Neural cell (in vitro differentiated cells): ENCODE measurements around the gene NUF2. TPM values are rescaled to one million over a fixed set of nuclear protein-coding genes. Genes with fewer than 3 reads are reported as not detected.
"Not testable (repeated sequence)": the region's sequence is repeated elsewhere in the genome, so short reads cannot be mapped to it uniquely, and the experiment has no call there.

ENCODE experiments used
- H2AFZ ChIP-seq: fragments of 200-600, 300-800 bp; sonication (generic), shearing (Covaris generic); 2 replicates; pipeline ENCODE4 v1.6.0; 2014; ENCODE audit warnings: low read depth, mild to moderate bottlenecking, antibody characterized with exemption, low read length, moderate library complexity
- H3F3A ChIP-seq: fragments of 200-600 bp; shearing (Covaris generic); 2 replicates; pipeline ENCODE4 v1.6.1; 2016; ENCODE audit warnings: mild to moderate bottlenecking, moderate library complexity, mixed read lengths, antibody characterized with exemption, low read length; ENCODE audit not compliant: insufficient read depth, poor library complexity, severe bottlenecking
- H3K27ac ChIP-seq: fragments of 200-600, 300-800 bp; sonication (generic), shearing (Covaris generic); 2 replicates; pipeline ENCODE4 v1.5.1; 2014; ENCODE audit warnings: mild to moderate bottlenecking, low read length, moderate library complexity
- H3K27me3 ChIP-seq: fragments of 300-800, 200-600 bp; sonication (generic), shearing (Covaris generic); 2 replicates; pipeline ENCODE4 v1.6.0; 2014; ENCODE audit warnings: mild to moderate bottlenecking, low read depth, low read length, moderate library complexity; ENCODE audit not compliant: insufficient read depth
- H3K36me3 ChIP-seq: fragments of 300-800, 200-600 bp; sonication (generic), shearing (Covaris generic); 2 replicates; pipeline ENCODE4 v1.5.1; 2014; ENCODE audit warnings: mild to moderate bottlenecking, antibody characterized with exemption, low read length, moderate library complexity; ENCODE audit not compliant: insufficient read depth
- H3K4me2 ChIP-seq: fragments of 300-800, 200-600 bp; sonication (generic), shearing (Covaris generic); 2 replicates; pipeline ENCODE4 v1.6.0; 2014; ENCODE audit warnings: mild to moderate bottlenecking, low read length
- H3K4me3 ChIP-seq: fragments of 300-800, 200-600 bp; sonication (generic), shearing (Covaris generic); 2 replicates; pipeline ENCODE4 v1.5.1; 2014; ENCODE audit warnings: mild to moderate bottlenecking, low read length, moderate library complexity
- H3K79me2 ChIP-seq: fragments of 200-600 bp; shearing (Covaris generic); replicated peaks from 2 replicates; pipeline ENCODE4 v1.6.0; 2014; ENCODE audit warnings: mild to moderate bottlenecking, low read length, moderate library complexity; ENCODE audit not compliant: insufficient read depth
- H3K9ac ChIP-seq: fragments of 300-800, 200-600 bp; sonication (generic), shearing (Covaris generic); 2 replicates; pipeline ENCODE4 v1.6.1; 2016; ENCODE audit warnings: mild to moderate bottlenecking, low read length, mixed read lengths
- H3K9me2 ChIP-seq: fragments of 200-600 bp; shearing (Covaris generic); 2 replicates; pipeline ENCODE4 v1.6.1; 2016; ENCODE audit warnings: mild to moderate bottlenecking, low read length, mixed read lengths; ENCODE audit not compliant: insufficient read depth
- H3K9me3 ChIP-seq: fragments of 200-600, 300-800 bp; sonication (generic), shearing (Covaris generic); 2 replicates; pipeline ENCODE4 v1.6.1; 2016; ENCODE audit warnings: mild to moderate bottlenecking, mixed run types, low read length, moderate library complexity, mixed read lengths
- H4K20me1 ChIP-seq: fragments of 200-600 bp; shearing (Covaris generic); 2 replicates; pipeline ENCODE4 v1.6.1; 2016; ENCODE audit warnings: mild to moderate bottlenecking, mixed run types; ENCODE audit not compliant: insufficient read depth
- EP300 ChIP-seq: fragments of 450-650 bp; conservative IDR thresholded peaks from 2 replicates; pipeline ENCODE4 v1.6.1; 2014; ENCODE audit warnings: antibody characterized with exemption, mild to moderate bottlenecking, moderate library complexity; ENCODE audit not compliant: poor library complexity, severe bottlenecking
- EZH2 ChIP-seq: fragments of 200-600, 300-800 bp; shearing (Covaris generic), sonication (generic); IDR thresholded peaks from 2 replicates; pipeline ENCODE4 v1.6.1; 2014; ENCODE audit warnings: antibody characterized with exemption, low read length, borderline replicate concordance, mild to moderate bottlenecking; ENCODE audit not compliant: insufficient read depth, poor library complexity, severe bottlenecking
- MXI1 ChIP-seq: fragments of 450-650 bp; conservative IDR thresholded peaks from 2 replicates; pipeline ENCODE4 v1.6.1; 2014; ENCODE audit warnings: antibody characterized with exemption, mild to moderate bottlenecking; ENCODE audit not compliant: poor library complexity, severe bottlenecking
- RAD21 ChIP-seq: fragments of 450-650 bp; conservative IDR thresholded peaks from 2 replicates; pipeline ENCODE4 v1.6.1; 2014; ENCODE audit warnings: antibody characterized with exemption, mild to moderate bottlenecking, moderate library complexity
- REST ChIP-seq: IDR thresholded peaks from 2 replicates; pipeline ENCODE4 v1.6.1; 2012; ENCODE audit warnings: borderline replicate concordance
- SMC3 ChIP-seq: fragments of 450-650 bp; conservative IDR thresholded peaks from 2 replicates; pipeline ENCODE4 v1.6.1; 2014; ENCODE audit warnings: antibody characterized with exemption, mild to moderate bottlenecking, moderate library complexity; ENCODE audit not compliant: poor library complexity
- polyA plus RNA-seq: library from polyadenylated mRNA; depleted of rRNA; stranded (reverse); fragments of >200 nt; gene quantifications from 2 replicates; pipeline ENCODE4 v1.2.3, GENCODE V29; 2014

The NUF2 gene
- polyA plus RNA-seq, 1 donor from 2014 or later: 2.8 TPM

DNA sequence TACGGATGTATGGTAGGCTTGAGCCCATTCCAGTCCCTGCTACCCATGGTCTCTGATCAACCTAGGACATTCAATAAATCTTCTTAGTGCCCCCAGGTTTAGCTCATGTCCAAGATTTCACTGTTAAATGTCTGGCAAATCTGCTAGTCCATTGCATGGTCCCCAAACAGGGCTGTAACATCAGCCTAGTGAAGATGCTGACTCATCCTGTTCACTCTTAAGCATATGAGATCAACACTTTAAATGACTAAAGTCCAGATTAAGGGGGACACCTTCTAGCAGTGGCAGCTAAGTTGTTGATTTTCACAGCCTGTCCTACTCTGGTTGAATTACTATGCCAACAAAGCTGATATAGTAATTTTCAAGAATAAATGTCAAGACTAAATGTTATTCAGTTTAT, 46.5 kb upstream of the NUF2 start:
- no peak overlapping the region for H3K4me2 ChIP-seq
- H3K27ac ChIP-seq: no peak overlapping the region
- TF ChIP-seq MXI1 (no peak), EZH2 (no peak), EP300 (no peak)
- H3K79me2 ChIP-seq: no peaks in the 10 kb centered on the region
- no peak overlapping the region for H3K9ac ChIP-seq
- H3K4me3 ChIP-seq: no peak overlapping the region
- no peak overlapping the region for H2AFZ ChIP-seq
- no peaks in the 10 kb centered on the region for H4K20me1 ChIP-seq
- H3K27me3 ChIP-seq: no peaks in the 10 kb centered on the region
- H3K36me3 ChIP-seq: no peaks in the 10 kb centered on the region
- H3F3A ChIP-seq: no peaks in the 10 kb centered on the region
- no peaks in the 10 kb centered on the region for H3K9me3 ChIP-seq
- no peaks in the 10 kb centered on the region for H3K9me2 ChIP-seq

DNA sequence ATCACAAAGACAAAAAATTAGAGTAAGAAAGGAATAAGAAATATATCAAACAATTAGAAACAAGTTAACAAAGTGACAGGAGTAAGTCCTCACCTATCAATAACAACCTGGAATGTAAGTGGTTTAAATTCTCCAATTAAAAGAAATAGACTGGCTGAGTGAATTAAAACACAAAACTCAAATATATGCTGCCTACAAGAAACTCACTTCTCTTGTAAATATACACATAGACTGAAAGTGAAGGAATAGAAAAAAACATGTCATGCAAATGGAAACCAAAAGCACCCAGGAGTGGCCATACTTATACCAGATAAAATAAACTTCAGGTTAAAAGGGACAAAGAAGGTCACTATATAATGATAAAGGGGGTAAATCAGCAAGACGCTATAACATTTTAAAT, 43.2 kb upstream of the NUF2 start:
- H3K4me3 ChIP-seq: no peak overlapping the region
- H3K9ac ChIP-seq: no peak overlapping the region
- TF ChIP-seq SMC3: no peak
- no peak for TF ChIP-seq RAD21
- TF ChIP-seq REST: no peak
- TF ChIP-seq EP300: no peak
- H3K79me2 ChIP-seq: no peaks in the 10 kb centered on the region
- H3K4me2 ChIP-seq: no peak overlapping the region
- H3K36me3 ChIP-seq: no peaks in the 10 kb centered on the region
- no peaks in the 10 kb centered on the region for H3K9me2 ChIP-seq
- H3K27me3 ChIP-seq: no peaks in the 10 kb centered on the region
- no peaks in the 10 kb centered on the region for H3K9me3 ChIP-seq
- no peaks in the 10 kb centered on the region for H3F3A ChIP-seq
- no peak overlapping the region for H2AFZ ChIP-seq
- H3K27ac ChIP-seq: no peak overlapping the region
- H4K20me1 ChIP-seq: no peaks in the 10 kb centered on the region

DNA sequence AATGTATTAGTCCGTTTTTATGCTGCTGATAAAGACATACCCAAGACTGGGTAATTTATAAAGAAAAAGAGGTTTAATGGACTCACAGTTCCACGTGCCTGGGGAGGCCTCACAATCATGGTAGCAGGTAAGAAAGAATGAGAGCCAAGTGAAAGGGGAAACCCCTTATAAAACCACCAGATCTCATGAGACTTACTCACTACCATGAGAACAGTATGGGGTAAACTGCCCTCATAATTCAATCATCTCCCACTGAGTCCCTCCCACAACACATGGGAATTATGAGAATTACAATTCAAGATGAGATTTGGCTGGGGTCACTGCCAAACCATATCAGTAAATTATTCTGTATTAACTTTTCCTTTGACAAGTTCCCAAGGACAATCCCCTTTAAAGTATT, 36.9 kb upstream of the NUF2 start:
- H3K9me3 ChIP-seq, H3K4me3 ChIP-seq, H3K79me2 ChIP-seq, H4K20me1 ChIP-seq, H3K9me2 ChIP-seq, H3K27ac ChIP-seq, H3K4me2 ChIP-seq, H3F3A ChIP-seq, H2AFZ ChIP-seq, H3K36me3 ChIP-seq, H3K27me3 ChIP-seq, H3K9ac ChIP-seq: not testable (repeated sequence)
